Effector memory CD4-positive, alpha-beta T cell (primary cell): ENCODE results near the gene NUDT14.

ENCODE experiments used
- DNase-seq, 3 donors: peaks; one replicate each; pipeline ENCODE4 v3.0.0-alpha.2; 2020
- H3K27ac ChIP-seq: 2 replicates; pipeline ENCODE4 v1.7.0; 2013; ENCODE audit warnings: mild to moderate bottlenecking, low read length, moderate library complexity; ENCODE audit not compliant: insufficient read depth, poor library complexity, severe bottlenecking
- H3K27me3 ChIP-seq: replicated peaks from 2 replicates; pipeline ENCODE4 v1.7.0; 2013; ENCODE audit warnings: mild to moderate bottlenecking, low read length; ENCODE audit not compliant: insufficient read depth, control insufficient read depth, poor library complexity, severe bottlenecking
- H3K36me3 ChIP-seq: 2 replicates; pipeline ENCODE4 v1.7.0; 2013; ENCODE audit warnings: mild to moderate bottlenecking, low read length, moderate library complexity; ENCODE audit not compliant: control insufficient read depth, insufficient read depth
- H3K4me1 ChIP-seq: 2 replicates; pipeline ENCODE4 v1.7.0; 2013; ENCODE audit warnings: low read length, mild to moderate bottlenecking; ENCODE audit not compliant: control insufficient read depth, insufficient read depth, poor library complexity, severe bottlenecking
- H3K4me3 ChIP-seq: 2 replicates; pipeline ENCODE4 v1.7.0; 2013; ENCODE audit warnings: low read length, low read depth, mild to moderate bottlenecking; ENCODE audit not compliant: insufficient read depth, poor library complexity, severe bottlenecking
- H3K9me3 ChIP-seq: 2 replicates; pipeline ENCODE4 v1.7.0; 2013; ENCODE audit warnings: mild to moderate bottlenecking, low read length, moderate library complexity; ENCODE audit not compliant: control insufficient read depth

The NUDT14 gene

DNA sequence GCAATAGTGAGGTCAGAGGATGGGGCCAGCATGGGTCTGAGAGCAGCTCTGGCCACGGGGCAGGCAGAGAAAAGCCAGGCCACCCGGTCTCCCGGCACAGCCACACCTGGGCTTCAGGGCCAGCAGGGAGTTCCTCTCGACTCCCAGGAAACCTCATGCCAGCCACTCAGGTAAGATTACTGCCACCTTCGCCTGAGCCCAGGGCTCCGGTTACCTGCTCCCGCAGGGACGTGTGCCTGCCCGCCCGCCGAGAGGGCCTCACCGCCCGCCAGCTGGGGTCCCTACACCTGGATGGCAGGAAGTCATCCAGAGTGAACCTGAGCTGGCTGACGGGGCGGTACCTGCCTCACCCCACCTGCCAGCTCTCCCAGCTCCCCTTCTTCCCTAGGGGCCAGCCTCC, 19.8 kb downstream of the NUDT14 start:
- DNase-seq: no peak
- no peaks in the 10 kb centered on the region for H3K9me3 ChIP-seq
- H3K27ac ChIP-seq: no peak overlapping the region
- H3K27me3 ChIP-seq: peaks cover 4% of the 10 kb centered on the region
- H3K4me1 ChIP-seq: no peaks in the 10 kb centered on the region
- H3K4me3 ChIP-seq: no peak overlapping the region
- H3K36me3 ChIP-seq: no peaks in the 10 kb centered on the region

DNA sequence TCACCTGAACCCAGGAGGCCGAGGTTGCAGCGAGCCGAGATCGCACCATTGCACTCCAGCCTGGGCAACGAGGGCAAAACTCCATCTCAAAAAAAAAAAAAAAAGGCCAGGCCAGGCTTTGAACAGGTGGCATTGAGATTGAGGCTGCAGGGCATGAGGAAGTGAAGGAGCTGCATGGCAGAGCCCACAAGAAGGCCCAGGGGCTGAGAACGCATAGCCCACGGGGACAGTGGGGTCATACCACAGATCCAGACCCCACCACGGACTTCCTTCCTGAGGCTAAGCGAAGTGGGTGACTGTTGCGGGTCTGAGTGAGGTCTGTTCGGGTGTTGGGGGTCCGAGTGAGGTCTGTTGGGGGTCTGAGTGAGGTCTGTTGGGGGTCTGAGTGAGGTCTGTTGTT, 20.3 kb downstream of the NUDT14 start:
- H3K4me3 ChIP-seq: no peak overlapping the region
- H3K27ac ChIP-seq: no peak overlapping the region
- H3K9me3 ChIP-seq: no peaks in the 10 kb centered on the region
- H3K36me3 ChIP-seq: no peaks in the 10 kb centered on the region
- H3K27me3 ChIP-seq: no peaks in the 10 kb centered on the region
- DNase-seq: no peak
- H3K4me1 ChIP-seq: no peaks in the 10 kb centered on the region

DNA sequence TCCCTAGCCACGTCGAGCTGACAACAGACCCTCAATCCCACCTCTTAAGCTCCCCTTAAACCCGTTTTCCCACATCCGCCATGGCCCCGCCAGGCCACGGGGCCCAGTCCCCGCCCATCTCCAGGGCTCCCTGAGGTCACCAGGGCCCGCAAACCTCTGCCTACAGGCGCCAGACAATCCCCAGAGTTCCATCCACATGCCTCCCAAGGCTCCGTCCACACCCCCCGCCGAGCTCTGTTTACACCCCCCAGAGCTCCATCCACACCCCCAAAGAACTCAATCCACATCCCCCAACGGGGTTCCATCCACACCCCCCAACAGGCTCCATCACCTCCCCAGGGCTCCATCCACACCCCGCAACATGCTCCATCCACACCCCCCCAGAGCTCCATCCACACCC, 21.8 kb downstream of the NUDT14 start:
- H3K27ac ChIP-seq: no peak overlapping the region
- no peak for DNase-seq
- no peak overlapping the region for H3K4me3 ChIP-seq
- no peaks in the 10 kb centered on the region for H3K36me3 ChIP-seq
- no peaks in the 10 kb centered on the region for H3K9me3 ChIP-seq
- H3K27me3 ChIP-seq: no peaks in the 10 kb centered on the region
- H3K4me1 ChIP-seq: no peaks in the 10 kb centered on the region

DNA sequence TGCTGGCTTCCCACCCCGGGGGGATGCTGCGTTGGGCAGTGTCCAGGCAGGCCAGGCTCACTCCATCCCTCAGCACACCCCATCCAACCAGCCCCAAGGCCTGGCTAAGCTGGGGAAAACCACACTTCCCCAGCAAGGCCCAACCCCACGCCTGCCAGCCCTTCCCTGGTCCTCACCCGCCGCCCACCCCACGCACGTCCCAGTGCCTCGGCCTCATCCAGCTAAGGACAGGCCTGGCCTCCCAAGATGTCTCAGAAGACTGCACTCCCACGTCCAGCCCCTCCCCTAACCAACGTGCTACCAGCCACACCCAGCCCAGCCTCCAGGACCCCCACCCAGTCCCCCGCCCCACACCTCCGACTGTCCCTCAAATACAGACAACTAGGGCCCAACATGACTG, 22.3 kb downstream of the NUDT14 start:
- Histone ChIP-seq H3K27ac (no peak overlapping the region), H3K36me3 (no peaks in the 10 kb centered on the region), H3K27me3 (no peaks in the 10 kb centered on the region), H3K4me3 (no peak overlapping the region), H3K4me1 (no peaks in the 10 kb centered on the region), H3K9me3 (no peaks in the 10 kb centered on the region)
- no peak for DNase-seq

DNA sequence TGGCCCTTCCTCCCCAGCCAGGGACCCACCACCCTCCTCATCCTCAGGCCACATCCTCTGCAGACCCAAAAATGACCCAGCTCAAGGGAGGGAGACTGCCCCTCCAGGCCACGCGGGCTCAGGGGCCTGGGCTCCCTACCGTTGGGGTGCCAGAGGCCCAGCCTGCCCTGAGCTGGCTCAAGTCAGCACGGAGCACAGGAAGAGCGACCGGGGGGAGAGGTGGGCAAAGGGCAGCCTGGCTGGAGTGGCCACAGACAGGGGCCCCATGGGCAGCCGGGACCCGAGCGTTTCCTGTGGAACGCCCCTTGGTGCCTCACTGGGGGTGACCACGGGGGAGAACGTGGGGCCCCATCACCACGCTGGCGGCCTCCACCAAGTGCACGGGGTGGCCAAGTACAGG, 23.2 kb downstream of the NUDT14 start:
- Histone ChIP-seq H3K27me3 (no peaks in the 10 kb centered on the region), H3K4me3 (no peak overlapping the region), H3K27ac (no peak overlapping the region), H3K36me3 (no peaks in the 10 kb centered on the region), H3K4me1 (no peaks in the 10 kb centered on the region), H3K9me3 (no peaks in the 10 kb centered on the region)
- DNase-seq: no peak

DNA sequence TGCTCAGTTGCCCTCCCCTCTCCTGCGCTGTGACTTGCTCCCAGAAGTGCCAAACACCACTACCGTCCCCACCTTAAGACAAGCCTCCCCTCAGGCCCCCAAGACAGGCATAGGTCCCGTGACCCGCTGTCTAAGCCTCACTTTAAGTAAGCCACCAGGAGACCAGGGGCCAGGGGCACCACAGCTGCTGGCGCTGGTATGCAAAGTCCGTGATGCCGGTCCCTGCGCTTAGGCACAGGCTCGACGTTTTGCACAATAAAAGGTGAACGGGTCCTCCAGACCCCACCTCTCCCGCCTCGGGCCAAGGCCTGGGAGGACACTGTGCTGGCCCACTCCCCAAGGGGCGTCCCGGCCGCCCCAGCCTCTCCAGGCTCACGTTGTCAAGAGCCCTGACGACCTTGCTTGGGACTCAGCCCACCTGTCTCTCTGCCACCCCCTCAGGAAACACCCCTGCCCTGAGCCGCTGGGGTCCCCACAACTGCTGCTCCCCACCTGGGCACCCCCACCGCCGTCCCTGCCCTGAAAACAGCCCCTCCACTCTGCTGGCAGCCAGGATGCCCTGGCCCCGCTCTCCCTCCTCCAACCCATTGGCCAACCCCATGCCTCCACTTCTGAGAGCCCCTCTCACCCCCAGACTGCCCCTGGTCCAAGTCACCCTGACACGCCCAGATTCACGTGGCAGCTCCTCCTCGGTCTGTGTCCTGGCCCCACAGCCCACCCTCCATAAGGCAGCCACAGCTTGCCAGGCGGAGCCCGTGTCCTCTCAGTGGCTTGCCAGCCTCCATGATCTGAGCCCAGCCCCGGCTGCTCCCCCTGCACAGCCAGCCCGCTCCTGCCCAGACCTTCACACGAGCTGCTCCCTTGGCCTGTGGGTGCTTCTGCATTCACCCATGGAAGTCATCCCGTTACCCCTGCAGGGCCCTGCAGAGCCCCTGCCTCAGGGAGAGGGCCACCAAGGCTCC, 24.4 kb downstream of the NUDT14 start:
- H3K27me3 ChIP-seq: no peaks in the 10 kb centered on the region
- H3K4me1 ChIP-seq: no peaks in the 10 kb centered on the region
- H3K9me3 ChIP-seq: no peaks in the 10 kb centered on the region
- H3K27ac ChIP-seq: no peak overlapping the region
- H3K36me3 ChIP-seq: no peaks in the 10 kb centered on the region
- no peak overlapping the region for H3K4me3 ChIP-seq
- no peak for DNase-seq

DNA sequence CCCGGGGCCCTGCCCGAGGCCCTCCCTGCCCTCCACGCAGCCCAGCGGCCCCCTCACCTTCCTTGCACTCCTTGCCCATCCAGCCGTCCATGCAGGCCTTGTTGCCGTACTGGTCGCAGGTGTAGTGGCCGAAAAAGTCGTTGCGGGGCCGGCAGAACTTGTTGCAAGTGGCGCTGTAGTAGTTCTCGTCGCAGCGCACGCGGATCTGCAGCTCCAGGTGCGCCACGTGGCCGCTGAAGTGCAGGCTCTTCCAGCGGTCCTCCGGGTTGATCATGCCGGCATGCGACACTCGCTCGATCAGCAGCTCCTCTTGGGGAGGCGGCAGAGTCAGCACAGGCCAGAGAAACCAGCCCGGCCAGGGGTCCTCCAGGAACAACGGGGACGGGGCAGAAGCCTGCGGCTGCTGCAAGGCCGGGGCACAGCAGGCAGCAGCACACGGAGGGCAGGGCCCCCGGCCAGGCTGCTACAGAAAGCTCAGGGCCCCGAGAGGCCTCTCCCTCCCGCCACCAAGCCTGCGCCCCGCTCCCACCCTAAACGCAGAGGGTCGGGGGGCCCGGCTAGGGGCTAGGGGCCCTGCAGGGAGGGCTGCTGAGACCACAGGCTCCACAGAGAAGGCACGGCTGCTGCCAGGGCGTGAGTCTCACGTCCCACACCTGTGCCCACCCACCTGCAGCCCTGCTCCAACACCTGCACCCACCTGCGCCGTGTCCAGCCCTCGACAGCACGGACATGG, 25.3 kb downstream of the NUDT14 start:
- H3K4me1 ChIP-seq: no peaks in the 10 kb centered on the region
- no peak for DNase-seq
- H3K27me3 ChIP-seq: no peaks in the 10 kb centered on the region
- H3K9me3 ChIP-seq: no peaks in the 10 kb centered on the region
- no peak overlapping the region for H3K4me3 ChIP-seq
- H3K36me3 ChIP-seq: no peaks in the 10 kb centered on the region
- H3K27ac ChIP-seq: no peak overlapping the region

DNA sequence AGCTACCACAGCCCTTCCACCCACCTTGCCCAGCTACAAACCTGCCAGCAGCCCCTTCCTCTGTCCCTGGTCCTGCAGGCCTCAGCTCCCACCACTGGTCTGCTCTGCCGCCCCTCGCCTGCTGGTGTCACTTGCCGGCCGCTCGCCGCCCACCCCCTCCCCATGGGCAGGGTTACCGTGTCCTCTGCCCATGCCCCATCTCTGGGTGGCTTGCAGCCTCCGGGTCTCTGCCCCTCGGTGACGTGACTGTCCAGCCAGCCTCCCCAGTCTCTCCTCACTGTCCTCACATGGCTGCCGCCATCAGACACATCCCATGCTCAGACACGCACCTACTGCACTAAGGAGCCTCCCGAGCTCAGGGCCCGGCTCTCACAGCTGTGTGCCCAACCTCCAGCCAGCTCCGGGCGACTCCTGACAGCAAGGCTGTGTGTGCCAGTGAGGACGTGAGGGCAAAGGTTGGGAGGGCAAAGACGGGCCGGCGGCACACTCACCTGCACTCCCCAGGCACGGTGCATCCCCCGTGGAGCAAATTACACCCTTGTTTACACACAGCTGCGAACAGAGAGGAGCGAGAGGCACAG, 26.0 kb downstream of the NUDT14 start:
- Histone ChIP-seq H3K27ac (no peak overlapping the region), H3K27me3 (no peaks in the 10 kb centered on the region), H3K4me3 (no peak overlapping the region), H3K4me1 (no peaks in the 10 kb centered on the region), H3K9me3 (no peaks in the 10 kb centered on the region), H3K36me3 (no peaks in the 10 kb centered on the region)
- DNase-seq: no peak

DNA sequence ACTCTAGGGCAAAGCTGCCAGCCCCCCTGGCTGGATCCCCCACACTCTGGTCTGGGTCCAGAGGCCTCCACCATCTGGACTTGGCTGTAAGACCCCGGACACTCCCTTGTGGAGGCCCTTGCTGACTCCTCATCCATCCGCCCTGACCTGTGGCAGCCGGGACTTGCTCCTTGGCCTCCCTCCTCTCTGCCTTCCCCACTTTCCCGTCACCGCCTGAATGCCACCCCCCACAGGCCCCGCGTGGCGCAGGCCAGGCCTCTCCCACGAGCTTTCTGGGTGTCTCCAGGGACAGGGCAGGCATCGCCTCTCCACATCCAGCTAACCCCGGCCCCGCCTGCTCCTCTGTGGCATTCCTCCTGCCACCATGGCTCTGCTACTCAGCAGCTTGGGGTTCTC, 26.6 kb downstream of the NUDT14 start:
- DNase-seq: no peak
- H3K27ac ChIP-seq: no peak overlapping the region
- H3K27me3 ChIP-seq: no peaks in the 10 kb centered on the region
- H3K4me1 ChIP-seq: no peaks in the 10 kb centered on the region
- no peaks in the 10 kb centered on the region for H3K9me3 ChIP-seq
- H3K36me3 ChIP-seq: no peaks in the 10 kb centered on the region
- H3K4me3 ChIP-seq: no peak overlapping the region
